PFSK-1 (cell line): ENCODE measurements around the gene CCDC97.

ENCODE experiments used
- FOXP2 ChIP-seq: optimal IDR thresholded peaks from 2 replicates; pipeline ENCODE3; 2011; ENCODE audit warnings: borderline replicate concordance, control low read depth, inconsistent platforms; ENCODE audit not compliant: insufficient read depth; ENCODE audit errors: extremely low read length, extremely low read depth
- POLR2AphosphoS5 ChIP-seq: IDR thresholded peaks from 2 replicates; pipeline ENCODE4 v1.6.1; 2012; ENCODE audit warnings: low read depth, mild to moderate bottlenecking, control low read depth, low read length, moderate library complexity
- SIN3A ChIP-seq: IDR thresholded peaks from 2 replicates; pipeline ENCODE4 v1.6.1; 2012; ENCODE audit warnings: mild to moderate bottlenecking, low read length, moderate library complexity, borderline replicate concordance; ENCODE audit not compliant: insufficient read depth
- TAF1 ChIP-seq: IDR thresholded peaks from 2 replicates; pipeline ENCODE4 v1.6.1; 2012; ENCODE audit warnings: low read length, control low read depth, borderline replicate concordance; ENCODE audit not compliant: insufficient read depth
- TF ChIP-seq, protein P1 (sequence below), 2 experiments: IDR thresholded peaks; 2 replicates each; pipeline versions ENCODE4 v1.6.1 to v1.8.0; 2011 to 2012; ENCODE audit warnings: low read depth in 2 of 2, low read length in 2 of 2, control low read depth in 1 of 2, inconsistent platforms in 1 of 2, mild to moderate bottlenecking in 1 of 2, moderate library complexity in 1 of 2; ENCODE audit not compliant: insufficient read depth in 1 of 2

CCDC97 gene

DNA sequence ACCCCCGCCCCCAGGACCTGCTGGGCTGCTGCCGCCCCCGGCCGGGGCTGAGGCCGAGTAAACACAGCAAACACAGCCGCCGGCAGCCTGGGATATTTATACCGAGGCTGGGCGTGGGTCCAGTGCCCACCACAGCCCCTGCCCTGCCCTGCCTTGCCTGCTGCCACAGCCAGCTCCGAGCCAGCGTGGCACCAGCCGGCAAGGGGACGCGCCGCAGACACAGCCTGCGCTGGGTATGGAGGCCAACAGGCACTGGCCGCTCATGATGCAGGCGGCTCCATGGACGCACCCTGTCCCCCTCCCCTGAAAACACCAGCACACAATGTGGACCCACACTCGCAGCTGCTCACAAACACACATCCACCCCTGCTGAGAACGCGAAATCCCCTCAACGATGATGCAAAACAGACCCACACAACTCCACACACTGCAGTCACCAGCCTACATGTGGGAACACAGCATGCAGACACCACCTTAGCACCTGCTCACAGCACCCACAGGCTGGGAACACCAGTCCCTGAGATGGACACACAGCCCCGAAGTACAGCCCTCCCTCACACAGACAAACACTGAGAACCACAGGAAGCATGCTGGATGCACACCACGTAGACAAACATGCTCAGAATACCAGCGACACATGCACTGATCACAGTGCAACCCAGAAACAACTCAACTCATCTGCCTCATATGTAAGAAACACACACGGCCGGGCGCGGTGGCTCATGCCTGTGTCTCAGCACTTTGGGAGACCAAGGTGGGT, 16.2 kb downstream of the CCDC97 start:
- TF ChIP-seq, protein P1, sequence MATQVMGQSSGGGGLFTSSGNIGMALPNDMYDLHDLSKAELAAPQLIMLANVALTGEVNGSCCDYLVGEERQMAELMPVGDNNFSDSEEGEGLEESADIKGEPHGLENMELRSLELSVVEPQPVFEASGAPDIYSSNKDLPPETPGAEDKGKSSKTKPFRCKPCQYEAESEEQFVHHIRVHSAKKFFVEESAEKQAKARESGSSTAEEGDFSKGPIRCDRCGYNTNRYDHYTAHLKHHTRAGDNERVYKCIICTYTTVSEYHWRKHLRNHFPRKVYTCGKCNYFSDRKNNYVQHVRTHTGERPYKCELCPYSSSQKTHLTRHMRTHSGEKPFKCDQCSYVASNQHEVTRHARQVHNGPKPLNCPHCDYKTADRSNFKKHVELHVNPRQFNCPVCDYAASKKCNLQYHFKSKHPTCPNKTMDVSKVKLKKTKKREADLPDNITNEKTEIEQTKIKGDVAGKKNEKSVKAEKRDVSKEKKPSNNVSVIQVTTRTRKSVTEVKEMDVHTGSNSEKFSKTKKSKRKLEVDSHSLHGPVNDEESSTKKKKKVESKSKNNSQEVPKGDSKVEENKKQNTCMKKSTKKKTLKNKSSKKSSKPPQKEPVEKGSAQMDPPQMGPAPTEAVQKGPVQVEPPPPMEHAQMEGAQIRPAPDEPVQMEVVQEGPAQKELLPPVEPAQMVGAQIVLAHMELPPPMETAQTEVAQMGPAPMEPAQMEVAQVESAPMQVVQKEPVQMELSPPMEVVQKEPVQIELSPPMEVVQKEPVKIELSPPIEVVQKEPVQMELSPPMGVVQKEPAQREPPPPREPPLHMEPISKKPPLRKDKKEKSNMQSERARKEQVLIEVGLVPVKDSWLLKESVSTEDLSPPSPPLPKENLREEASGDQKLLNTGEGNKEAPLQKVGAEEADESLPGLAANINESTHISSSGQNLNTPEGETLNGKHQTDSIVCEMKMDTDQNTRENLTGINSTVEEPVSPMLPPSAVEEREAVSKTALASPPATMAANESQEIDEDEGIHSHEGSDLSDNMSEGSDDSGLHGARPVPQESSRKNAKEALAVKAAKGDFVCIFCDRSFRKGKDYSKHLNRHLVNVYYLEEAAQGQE (IDR thresholded peaks at IDR 0.05; ENCODE audit: insufficient read depth in 1 of 2, low read depth in 2 of 2, low read length in 2 of 2): no peak
- no peak; the same call in 1 of the 2 replicates for TF ChIP-seq SIN3A
- no peak for TF ChIP-seq TAF1
- TF ChIP-seq POLR2AphosphoS5: no peak
- TF ChIP-seq FOXP2: no peak

DNA sequence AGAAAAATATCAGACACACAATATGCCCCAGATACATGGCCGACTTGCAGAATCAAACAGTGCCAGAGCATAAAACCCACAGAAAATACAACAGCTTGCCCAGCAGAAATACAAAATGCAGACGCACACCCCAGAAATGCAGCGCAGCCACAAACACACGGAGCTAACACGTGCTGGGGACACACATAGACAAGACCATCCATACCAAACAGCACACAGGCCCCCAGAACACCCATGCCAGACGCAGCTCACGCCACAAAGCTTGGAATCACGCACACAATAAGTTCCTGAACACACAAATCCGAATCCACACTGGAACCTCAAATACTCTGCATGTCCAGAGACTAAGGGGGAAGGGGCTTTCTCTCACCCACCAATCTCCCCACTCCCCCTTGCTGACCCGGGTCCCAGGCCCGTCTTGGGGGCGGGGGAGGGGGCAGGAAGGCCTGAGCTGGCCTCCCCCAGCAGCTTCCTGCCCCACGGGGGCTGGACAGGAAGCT, 17.2 kb downstream of the CCDC97 start:
- TF ChIP-seq TAF1: no peak

DNA sequence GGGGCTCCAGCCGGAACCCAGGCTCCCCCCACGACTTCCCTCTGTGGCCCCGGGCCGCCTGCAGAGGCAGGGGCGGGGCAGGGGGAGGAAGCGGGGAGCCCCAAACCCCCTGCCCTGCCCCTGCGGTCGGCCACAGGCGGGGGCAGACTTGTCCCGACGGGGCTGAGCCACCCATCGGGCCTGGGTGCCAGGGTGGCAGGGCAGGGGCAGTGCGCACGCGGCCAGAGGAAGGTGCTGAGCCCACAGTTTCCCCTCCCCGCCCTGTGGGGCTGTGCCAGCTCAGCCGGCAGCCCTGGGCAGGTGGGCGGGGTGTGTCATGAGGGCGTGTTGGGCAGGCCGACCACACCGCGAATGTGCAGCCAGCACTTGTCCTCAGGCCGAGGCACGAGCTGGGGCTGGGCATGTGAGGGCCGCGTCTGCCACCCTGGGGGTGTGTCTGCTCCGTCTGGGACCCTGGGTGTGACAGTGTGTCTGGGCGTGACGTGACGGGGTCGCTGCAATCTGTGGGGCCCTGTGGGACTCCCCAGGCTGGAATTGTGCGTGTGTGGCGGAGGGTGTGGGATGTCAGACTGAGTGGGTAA, 17.7 kb downstream of the CCDC97 start:
- TF ChIP-seq, protein P1 (IDR thresholded peaks at IDR 0.05; ENCODE audit: insufficient read depth in 1 of 2, low read depth in 2 of 2, low read length in 2 of 2): no peak
- TF ChIP-seq FOXP2 (no peak), SIN3A (no peak), POLR2AphosphoS5 (no peak), TAF1 (no peak)

DNA sequence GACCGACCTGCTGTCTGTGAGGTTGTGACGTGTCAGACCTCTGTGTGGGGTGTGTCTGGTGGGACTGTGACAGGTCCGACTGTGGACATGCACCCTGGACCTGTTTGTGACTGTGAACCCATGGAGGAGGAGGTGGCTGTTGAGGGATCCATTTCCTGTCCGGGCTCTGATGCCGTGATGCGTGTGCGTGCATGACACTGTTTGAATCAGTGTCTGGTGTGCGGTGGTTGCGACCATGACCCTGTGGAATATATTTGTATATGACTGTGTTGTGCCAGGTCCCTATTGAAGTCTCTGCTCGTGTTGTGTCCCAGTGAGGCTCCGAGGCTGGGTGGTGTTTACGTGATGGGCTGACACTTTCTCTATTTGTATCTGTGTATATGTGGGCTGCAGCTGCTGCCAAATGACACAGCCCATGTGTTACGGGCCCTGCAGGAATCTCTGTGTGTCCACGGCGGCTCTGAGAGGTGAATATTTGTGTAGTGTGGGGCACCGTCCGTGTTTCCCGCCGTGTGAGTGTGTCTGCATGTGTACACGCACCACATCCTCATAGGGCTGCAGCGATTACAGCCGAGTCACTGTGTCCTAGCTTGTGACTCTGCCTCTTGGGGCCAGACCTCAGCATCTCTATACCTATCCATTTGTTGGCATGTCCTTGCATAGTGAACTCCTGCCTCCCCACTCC, 18.3 kb downstream of the CCDC97 start:
- TF ChIP-seq SIN3A (no peak), POLR2AphosphoS5 (no peak), FOXP2 (no peak), TAF1 (no peak)
- TF ChIP-seq, protein P1 (IDR thresholded peaks at IDR 0.05; ENCODE audit: insufficient read depth in 1 of 2, low read depth in 2 of 2, low read length in 2 of 2): no peak

DNA sequence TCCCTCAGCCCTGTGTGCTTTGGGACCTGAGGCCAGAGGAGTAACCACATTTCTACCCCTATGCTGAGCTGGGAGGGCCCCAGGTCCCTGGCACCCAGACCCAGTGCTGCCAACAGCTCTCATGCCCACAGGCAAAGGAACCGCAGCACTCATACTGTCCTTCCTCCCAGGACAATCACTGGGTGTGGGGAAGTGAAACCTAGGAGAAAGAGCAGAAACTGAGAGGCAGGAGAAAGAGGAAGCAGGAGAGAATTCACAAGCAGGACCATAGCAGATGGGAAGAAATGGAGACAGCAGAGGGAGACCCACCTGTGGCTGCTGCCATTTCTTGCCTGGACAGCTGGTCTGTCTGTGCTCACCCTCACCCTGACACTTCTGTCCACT, 18.9 kb downstream of the CCDC97 start:
- TF ChIP-seq, protein P1 (IDR thresholded peaks at IDR 0.05; ENCODE audit: insufficient read depth in 1 of 2, low read depth in 2 of 2, low read length in 2 of 2): no peak
- no peak for TF ChIP-seq FOXP2
- TF ChIP-seq SIN3A: no peak
- TF ChIP-seq TAF1: no peak
- no peak for TF ChIP-seq POLR2AphosphoS5
